EH (cell line): Measurements from ENCODE around the gene FGGY.
"Not testable (repeated sequence)": the region's sequence is repeated elsewhere in the genome, so short reads cannot be mapped to it uniquely, and the experiment has no call there.

Experiments
- DNase-seq: peaks from one replicate; pipeline ENCODE4 v3.0.0-alpha.2; 2015; ENCODE audit warnings: low read depth

The FGGY gene

DNA sequence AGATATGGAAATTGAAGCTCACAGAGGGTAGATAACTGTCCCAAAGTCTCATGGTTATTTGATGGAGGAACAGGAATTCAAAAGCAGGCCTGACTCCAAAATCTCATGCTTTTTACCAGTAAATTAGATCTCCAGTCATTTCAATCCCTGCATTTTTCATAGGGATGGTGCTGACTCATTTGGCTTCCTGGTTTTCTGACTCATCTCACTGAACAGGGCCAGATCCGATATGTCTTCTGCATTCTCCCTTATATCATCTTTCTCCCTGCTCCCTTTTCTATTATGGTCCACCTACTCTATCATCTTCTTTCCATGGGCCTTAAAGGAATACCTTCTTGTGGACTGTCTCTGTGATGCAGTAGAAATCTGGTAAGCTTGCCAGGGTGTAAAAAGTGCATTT lies 187.2 kb downstream of the FGGY start:
- DNase-seq, result peak; percentile 94

DNA sequence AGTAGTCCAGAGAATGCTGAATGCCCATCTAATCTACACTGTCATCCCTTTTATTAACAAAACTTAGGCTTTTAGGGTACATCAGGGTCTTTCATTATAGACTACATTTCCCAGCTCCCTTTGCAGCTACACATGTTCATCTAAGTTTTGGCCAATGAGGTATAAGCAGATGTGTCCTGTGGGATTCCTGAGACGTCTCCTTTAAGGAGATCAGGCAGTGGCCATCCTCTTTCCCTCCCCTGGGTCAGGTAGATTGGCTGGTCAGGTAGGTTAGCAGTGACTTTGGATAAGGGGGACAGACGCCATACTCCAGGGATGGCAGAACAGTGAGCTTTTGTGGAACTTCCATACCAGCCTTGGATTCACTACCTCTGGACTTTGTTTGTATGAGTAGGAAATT lies 188.3 kb downstream of the FGGY start:
- DNase-seq, result no peak

DNA sequence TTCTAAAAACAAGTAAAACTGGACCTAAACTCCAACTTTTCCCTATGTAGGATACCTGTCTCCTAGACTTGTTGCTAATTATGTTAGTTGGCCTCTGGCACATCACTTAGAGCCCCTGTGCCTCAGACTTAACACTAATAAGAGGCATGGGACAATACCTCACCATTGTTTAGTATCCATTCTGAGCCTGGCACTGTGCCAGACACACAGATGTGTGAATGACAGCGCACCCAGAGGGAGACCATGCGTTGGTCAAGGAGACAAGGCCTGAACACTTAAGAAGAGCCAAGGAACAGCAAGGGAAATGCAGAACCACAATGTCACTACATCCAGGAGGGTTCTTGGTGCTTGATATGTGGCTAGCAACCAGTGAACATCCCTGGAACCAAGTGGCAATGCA lies 189.1 kb downstream of the FGGY start:
- DNase-seq, result no peak

DNA sequence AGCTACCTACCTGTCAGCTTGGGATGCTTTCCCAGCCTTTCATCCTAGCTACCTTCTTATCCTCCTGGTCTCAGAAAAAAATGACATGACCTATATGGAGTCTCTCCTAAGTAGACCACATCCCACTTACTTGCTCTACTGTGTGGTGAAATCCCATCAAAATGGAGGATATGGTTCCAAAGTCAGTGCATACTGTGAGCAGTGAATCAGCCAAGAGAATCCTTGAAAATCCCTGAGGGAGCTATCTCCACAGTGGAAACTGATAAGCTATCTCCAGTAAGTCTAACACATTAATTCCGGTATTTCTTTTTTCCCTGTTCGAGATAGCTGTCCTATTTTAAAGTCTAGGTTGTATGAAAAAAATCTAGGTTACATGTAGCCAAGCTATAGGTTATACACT lies 189.7 kb downstream of the FGGY start:
- no peak for DNase-seq

DNA sequence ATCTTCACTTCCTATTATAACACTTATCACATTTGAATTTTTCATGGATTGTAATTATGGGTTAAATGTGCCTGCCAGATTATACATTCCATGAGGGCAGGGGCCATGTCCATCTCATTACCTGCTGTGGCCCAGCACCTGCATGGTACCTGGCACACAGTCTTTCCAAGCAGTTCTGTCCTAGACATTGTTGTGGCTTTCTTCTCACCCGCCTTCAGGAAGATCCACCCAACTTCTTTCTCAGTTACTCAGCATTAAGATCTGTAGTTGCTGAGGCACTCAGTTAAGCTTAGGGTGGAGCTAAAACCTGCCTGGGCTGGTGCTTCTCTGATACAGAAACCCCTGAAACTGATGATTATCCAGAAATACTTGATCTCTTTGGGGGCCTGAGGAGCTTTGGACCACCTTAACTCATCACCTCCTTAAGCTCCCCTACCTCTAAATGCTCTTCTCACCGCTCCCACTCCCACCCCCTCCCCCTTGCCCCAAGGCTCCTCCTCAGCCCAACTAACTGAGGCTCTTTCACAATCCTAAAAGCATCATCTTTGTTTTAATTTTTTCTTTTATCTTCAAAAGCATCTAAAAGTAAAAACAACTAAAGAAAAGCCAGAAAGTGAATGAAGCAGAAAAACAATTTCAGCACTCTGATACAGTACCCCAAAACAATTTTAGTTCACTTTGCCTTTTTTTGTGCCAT lies 190.6 kb downstream of the FGGY start:
- peak; percentile 63 for DNase-seq

DNA sequence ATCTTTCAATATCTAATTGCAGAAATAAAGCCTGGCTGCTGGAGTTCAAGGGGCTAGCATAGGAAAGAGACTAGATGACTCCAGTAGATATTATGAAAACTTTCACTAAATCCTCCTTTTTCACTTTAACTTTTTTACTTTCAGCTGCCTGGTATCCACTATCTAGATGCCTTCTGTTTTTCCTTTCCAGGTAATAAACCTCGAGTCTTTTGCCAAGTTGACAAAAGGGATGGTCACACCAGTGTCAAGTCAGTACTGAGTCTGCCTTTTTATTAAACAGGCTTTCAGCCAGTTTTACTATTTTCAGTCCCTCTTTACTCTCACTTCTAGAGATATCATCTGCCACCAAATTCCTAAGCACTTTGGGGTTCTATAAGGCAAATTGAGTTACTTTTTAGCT lies 195.6 kb downstream of the FGGY start:
- no peak for DNase-seq

DNA sequence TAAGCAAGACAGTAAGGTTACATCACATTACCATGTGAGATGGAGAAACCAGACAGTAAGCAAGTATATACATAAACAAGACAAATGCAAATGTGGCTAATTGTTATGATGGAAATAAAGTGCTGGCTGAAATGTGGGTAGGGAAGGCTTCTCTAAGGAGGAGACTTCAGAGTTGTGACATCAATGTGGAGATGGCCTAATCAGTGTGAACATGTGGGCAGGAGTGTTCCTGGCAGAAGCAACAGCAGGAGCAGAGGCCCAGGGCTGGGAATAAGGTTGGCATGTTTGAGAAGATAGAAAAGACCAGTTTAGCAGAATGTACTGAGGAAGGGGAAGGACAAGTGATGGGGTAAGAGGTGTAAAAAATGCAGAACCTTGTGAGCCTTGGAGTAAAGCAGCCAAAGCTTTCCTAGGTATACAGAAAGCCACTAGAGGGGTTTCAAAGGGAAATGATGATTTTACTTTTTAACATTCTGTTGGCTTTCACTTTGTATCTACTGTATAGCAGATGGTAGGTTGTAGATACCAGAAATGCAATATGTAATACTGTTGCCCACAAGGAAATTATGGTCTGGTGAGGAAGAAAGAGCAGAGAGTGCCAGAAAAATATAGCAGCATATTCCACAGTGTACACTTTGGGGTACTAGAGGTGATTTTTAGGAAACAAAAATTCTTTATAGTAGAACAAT lies 197.4 kb downstream of the FGGY start:
- no peak for DNase-seq

DNA sequence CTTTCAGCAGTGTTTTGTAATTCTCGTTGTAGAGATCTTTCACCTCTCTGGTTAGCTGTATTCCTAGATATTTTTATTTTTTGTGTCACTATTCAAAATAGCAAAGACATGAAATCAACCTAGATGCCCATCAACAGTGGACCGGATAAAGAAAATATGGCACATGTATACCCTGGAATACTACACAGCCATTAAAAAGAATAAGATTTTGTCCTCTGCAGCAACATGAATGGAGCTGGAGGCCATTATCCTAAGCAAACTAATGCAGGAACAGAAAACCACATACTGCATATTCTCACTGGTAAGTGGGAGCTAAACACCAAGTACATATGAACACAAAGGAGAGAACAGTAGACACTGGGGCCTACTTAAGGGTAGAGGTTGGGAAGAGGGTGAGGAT lies 199.3 kb downstream of the FGGY start:
- not testable (repeated sequence) for DNase-seq

DNA sequence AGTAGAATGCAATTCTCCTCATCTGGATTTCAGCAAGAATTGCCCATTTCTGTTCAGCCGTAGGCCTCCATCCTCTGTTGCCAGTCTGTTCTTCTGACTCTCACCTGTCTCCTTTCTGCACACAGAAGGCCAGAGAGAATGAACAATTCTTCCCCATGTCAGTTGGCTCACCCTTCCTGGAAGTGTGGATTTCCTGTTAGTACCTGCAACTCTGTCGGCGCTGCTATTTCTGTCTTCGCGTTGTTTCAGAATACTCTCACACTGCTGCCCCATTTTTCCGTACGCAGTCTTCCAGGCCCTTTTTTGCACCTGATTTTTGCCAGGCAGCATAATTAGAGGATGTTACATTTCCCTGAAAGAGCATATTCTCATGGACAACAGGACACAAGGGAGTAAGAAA lies 200.7 kb downstream of the FGGY start:
- no peak for DNase-seq

DNA sequence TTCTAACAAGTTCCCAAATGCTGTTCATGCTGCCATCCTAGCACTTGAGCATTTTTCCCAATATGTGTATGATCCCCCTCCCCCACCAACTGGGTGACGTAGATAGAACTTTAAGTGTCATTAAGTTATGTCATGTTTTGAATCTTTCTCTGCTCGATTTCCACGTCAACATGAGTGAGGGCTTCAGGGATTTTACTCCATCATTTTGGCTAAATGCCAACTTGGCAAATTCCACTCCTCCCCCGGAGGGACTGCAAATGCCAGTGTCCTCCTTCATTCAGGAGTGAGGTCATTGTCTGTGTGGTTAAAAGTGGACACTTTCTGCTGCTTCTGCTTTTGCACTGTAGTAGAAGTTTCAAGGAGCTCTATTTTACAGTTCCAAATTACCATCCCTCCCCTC lies 201.7 kb downstream of the FGGY start:
- peak; percentile 72 for DNase-seq

DNA sequence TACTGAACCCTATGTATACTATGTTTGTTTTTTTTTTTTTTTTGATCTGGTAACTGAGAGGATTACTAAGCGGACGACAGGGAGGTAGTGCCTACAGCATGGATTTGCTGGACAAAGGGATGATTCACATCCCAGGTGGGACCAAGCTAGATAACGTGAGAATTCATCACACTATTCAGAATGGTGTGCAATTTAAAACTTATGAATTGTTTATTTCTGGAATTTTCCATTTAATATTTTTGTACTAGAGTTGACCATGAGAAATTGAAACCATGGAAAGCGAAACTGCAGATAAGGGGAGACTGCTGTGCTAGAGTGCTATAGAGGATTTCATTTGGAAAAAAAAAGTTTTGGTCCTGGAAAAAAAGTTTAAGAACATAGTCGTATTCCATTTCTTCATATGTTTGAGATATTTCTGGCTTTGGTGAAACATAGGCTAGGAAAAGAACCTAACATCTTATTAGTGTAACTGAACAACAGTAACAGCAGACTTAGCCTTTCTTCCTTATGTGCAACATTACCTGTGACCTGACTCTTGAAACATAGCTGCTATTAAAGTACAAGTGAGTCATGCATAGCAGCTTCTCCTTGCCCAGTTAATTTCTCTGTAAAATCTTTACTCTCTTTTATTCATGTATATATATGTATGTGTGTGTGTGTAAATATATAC lies 202.5 kb downstream of the FGGY start:
- DNase-seq, result no peak

DNA sequence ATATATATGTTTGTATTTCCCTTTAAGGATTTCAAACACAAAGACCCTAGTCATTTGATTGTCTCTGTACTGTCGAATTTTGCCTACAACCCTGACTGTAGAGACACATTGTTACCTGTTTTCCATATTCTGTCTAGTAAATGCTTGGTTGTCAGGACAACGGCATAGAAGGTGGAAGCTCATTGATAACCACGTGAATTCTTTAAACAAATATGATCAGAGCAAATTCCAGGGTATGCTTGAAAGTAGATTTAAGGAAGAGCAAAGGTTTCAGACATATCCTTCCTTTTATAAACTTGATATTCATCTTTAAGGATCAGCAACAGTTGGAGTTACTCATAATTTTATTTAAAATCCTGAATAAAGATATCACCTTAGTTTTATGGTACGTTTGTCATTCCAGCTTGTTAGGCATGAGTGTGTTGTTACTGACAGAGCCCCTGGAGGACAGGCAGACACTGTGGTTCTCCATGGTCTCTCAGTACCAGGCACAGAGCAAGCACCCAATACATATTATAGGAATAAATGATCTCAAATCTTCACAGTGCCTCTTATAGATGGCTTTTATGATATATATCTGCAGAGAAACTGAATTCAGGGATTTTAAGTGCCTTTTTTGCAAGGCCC lies 203.2 kb downstream of the FGGY start:
- DNase-seq, result no peak

DNA sequence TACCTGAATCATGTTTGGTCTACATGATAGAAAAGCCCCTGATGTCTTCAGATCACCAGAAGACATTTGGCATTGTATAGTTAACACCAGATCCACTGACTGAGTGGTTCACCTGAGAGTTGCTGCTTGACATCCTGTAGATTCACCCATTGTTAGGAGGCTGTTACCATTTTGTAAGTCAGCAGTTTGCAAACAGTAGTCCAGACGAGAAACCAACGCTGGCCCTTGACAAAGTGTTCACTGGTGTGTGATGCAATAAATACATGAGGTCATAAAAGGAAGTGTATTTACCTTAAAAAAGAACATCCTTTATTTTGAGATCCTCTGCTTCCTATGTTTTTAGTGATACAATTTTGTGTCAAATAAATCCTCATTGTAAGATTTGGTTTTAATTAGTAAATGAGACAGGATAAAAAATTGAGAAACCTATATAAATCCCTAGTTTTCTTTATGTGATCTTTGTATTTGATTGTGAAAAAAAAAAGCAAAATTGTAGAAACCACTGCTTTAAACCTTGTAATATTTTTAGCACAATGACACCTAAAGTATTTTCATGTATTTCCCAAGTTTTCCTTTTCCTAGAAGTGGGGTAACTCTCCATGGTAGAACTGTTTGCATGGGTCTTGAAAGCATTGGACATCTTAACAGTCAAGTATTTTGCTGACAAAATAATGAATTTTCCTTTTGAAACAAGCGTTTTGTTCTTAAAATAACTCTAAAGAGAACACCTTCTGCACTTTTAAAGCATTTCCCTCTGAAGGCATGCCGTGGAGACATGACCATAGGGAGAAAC lies 204.3 kb downstream of the FGGY start:
- DNase-seq, result no peak

DNA sequence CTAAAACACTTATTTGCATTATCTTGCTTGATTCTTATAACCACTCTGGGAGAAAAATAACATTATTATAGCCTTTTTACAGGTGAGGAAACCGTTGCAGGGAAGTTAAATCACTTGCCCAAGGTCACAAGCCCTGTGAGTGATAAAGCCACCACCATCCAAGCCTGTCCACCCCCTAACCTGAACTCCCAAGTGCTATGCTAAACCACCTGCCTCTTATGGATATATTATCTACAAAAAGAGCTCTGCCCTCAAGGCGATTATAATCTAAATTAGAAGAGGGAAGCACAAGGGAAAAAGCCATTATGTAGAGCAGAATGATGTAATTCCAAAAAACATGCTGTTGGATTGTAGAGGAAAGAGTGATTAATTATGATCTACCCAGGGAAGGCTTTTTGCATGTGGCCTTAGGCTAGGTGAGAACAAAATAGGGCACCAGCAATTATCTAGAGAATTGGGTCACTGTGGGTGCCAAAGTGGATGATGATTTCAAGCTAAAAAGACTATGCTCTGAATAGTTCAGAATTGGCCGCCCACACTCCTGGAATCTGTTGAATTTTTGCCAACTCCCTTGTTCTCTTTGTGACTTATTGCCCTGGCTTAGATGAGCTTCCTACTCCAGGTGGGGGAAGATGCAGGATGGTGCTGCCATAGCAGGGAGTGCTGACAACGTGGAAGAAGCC lies 205.3 kb downstream of the FGGY start:
- DNase-seq, result peak; percentile 24

DNA sequence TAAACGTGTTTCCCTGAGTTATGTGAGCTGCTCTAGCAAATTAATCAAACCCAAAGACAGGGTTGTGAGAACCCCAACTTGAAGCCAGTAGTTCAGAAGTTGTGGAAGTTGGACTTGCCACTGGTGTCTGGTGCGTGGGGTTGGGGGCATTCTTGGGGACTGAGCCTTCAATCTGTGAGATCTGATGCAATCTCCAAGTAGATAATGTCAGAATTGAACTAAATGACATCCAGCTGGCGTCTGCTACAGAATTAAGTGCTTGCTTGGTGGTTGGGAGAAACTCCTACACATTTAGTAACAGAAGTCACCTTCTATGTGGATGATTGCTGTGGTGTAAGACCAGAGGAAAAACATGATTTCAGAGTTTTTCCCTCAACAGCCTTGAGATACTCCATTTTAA lies 207.4 kb downstream of the FGGY start:
- DNase-seq, result no peak

DNA sequence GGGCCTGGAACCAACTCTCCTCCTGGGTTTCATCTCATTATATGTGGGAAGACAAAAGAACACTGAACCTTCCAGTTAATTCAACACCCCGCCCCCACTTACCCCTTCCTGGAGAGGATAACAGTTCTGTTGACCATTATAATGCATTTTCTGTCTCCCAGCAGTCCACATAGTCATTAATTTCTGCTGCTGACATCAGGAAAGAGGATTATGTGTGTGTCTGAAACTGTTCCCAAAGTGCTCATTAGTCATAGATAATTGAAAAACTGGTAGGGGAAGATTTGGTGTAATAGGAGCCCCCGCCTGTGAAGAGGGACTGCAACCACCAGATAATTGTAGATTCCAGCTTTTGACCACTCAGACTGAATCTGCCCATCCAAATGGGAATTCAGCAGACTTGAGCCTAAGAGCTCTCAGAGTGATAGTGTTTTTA lies 208.7 kb downstream of the FGGY start:
- DNase-seq, result peak; percentile 30

DNA sequence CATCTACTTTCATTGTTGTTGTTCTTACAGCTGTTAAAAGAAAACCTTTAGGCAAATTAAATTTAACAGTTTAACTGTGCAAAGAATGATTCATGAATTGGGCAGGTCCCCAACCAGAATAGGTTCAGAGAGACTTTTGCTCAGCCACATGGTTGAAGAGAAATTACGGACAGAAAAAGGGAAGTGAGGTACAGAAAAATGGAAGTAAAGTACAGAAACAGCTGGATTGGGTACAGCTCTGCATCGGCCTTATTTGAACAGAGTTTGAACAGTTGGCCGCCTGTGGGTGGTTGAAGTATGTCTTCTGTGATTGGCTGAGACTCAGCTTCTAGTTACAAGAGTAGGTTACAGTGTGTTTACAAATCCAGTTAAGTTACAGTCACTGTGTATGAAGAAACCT lies 210.1 kb downstream of the FGGY start:
- DNase-seq, result peak; percentile 53

DNA sequence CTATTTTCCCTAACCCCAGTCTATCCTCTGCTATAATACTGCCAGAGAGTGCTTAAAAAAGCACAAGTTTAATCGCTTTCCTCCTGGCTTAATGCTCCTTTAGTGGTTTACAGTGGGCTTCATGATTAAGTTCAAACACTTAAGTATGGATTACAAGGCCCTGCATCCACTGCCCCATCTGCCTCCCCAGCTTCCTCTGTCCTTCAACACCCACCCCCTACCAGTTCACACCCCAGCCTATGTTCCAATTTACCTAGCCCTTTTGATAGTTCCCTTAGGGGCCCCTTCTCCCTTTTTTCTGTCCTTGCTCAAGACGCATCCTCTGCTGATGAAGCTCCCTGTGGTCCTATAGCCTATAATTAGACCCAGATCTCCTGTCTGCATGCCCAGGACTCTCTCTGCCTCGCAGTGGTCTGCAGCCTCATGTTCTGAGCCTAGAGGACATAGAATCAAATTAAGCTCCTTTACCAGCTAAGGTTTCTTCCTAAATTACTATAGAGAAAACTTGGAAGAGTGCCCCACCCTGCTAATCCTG lies 212.5 kb downstream of the FGGY start:
- DNase-seq, result no peak

DNA sequence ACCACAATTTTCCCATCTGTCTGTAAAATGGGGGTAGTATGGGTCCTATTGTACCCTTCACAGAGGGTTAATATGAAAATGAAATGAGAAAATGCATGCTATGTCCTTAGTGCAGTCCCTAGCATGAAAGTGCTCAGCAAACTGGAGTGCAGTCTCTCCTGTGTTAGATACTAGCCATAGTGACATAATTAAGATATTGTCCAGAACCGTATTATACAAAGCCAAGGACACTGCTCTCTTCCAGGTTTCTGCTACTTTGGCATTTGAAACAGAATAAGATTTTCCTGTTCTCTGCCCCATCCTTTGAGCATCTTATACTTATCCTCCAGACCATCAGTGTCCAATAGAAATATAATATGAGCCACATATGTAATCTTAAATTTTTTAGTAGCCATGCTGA lies 213.4 kb downstream of the FGGY start:
- DNase-seq, result no peak

DNA sequence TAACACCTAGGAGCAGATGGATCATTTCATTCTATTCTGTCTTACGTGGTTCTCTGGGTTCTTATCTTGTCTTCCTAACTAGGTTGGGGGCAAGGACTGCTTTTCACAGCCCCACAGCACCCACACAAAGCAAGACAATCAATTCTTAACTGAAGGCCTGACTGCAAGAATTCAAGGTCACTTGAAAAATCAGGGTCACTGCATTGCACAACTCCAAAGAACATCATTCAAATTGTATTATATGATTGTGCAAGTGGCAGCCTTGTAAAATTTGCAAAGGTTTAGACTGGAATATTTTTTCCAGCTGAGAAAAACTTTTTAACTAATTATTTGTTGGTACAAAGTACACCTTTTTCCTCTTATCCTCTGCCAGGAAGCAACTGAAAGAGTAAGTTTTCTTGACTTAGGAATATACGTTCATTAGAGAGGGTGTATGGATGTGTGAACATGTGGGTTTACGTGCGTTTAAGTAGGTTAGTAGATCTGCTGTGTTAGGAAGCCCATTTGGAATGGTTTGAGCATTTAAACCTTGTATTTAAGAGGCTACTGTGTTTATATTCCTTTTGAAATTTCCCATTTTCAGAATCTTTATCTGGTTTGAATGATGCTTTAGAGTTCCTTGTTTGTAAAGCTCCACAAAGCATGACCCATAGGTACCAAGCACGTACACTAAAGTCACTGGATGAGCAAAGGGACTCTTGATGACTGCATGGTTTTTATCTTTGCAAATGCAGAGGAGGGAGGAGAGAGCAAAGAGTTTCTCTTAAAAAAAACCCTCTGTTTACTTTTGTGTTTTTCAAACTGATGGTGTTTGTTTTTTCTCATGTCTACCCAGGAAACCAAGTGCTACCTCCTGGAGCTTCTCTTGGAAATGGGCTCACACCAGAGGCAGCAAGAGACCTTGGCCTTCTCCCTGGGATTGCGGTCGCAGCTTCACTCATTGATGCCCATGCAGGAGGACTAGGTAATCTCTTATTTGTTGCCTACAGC lies 214.9 kb downstream of the FGGY start:
- DNase-seq, result peak; percentile 19
